Neural crest cell (in vitro differentiated cells): ENCODE results near the gene FOXRED2. TPM values are rescaled to one million over a fixed set of nuclear protein-coding genes. Genes with fewer than 3 reads are reported as not detected.

ENCODE experiments used
- DNase-seq: peaks from one replicate; pipeline ENCODE4 v3.0.0; 2021; ENCODE audit warnings: low read depth, mixed read lengths, low spot score
- H3K27ac Mint-ChIP-seq: one replicate; pipeline ENCODE4 v1.8.0; 2021; ENCODE audit warnings: mild to moderate bottlenecking, mixed read lengths; ENCODE audit not compliant: unreplicated experiment
- H3K27me3 Mint-ChIP-seq: 2 replicates; pipeline ENCODE4 v1.8.0; 2021; ENCODE audit warnings: low read depth, mild to moderate bottlenecking, mixed read lengths
- H3K36me3 Mint-ChIP-seq: 2 replicates; pipeline ENCODE4 v1.8.0; 2021; ENCODE audit warnings: low read depth, mild to moderate bottlenecking, mixed read lengths
- H3K4me1 Mint-ChIP-seq: 2 replicates; pipeline ENCODE4 v1.8.0; 2021; ENCODE audit warnings: mixed read lengths
- H3K4me3 Mint-ChIP-seq: one replicate; pipeline ENCODE4 v1.8.0; 2021; ENCODE audit warnings: mild to moderate bottlenecking, mixed read lengths
- H3K9me3 Mint-ChIP-seq: 2 replicates; pipeline ENCODE4 v1.8.0; 2021; ENCODE audit warnings: mixed read lengths
- total RNA-seq: library from RNA; stranded (reverse); gene quantifications from 2 replicates; pipeline ENCODE4 v1.2.1, GENCODE V29; 2021
- TF ChIP-seq, protein P1 (sequence below): fragments of 200-600 bp; sonication (generic); conservative IDR thresholded peaks from 2 replicates; pipeline ENCODE4 v1.5.0; 2021; ENCODE audit warnings: antibody characterized with exemption, mild to moderate bottlenecking

FOXRED2 gene
- total RNA-seq, 1 donor from 2014 or later: 45.1 TPM

GRCh38 chr22:36486619-36487384 lies 20.0 kb downstream of the FOXRED2 start:
- TF ChIP-seq, protein P1, sequence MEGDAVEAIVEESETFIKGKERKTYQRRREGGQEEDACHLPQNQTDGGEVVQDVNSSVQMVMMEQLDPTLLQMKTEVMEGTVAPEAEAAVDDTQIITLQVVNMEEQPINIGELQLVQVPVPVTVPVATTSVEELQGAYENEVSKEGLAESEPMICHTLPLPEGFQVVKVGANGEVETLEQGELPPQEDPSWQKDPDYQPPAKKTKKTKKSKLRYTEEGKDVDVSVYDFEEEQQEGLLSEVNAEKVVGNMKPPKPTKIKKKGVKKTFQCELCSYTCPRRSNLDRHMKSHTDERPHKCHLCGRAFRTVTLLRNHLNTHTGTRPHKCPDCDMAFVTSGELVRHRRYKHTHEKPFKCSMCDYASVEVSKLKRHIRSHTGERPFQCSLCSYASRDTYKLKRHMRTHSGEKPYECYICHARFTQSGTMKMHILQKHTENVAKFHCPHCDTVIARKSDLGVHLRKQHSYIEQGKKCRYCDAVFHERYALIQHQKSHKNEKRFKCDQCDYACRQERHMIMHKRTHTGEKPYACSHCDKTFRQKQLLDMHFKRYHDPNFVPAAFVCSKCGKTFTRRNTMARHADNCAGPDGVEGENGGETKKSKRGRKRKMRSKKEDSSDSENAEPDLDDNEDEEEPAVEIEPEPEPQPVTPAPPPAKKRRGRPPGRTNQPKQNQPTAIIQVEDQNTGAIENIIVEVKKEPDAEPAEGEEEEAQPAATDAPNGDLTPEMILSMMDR: peak; percentile 72

DNA sequence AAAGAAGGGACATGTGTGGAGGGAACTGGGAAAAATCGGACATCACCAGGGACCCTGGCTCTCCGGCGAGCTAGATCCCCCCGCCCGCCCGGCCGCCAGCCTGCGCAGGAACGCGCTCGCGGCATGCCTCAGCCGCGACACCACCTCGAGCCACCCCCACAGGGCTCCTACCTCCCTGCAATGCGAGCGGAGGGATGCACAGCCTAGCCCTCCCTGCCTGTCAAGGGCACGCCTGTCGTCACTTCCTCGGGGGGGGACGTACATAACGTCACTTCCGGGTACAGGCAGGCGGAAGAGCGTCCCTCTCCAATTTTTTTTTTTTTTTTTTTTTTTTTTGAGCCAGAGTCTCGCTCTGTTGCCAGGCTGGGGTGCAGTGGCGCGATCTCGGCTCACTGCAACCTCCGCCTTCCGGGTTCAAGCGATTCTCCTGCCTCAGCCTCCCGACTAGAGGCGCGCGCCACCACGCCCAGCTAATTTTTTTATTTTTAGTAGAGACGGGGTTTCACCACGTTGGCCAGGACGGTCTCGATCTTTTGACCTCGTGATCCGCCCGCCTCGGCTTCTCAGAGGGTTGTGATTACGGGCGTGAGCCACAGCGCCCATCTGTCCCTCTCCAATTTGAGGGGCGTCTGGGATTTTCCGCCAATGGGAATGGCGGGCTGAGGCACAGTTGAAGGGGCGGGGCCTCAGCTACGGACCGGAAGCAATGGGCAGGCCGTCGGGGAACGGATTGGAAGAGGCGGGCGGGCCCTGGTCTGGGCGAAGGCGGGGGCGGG lies 25.3 kb downstream of the FOXRED2 start, which contains the start of gene TXN2:
Gene TXN2, minus strand, starts transcription at position 248 of the 776 bp plus-strand sequence. CDS start 803 bp downstream, outside the sequence.
- H3K36me3 Mint-ChIP-seq: peaks cover 8% of the 10 kb centered on the region
- H3K4me3 Mint-ChIP-seq: peak within 1 kb of the TSS; percentile 95
- peak; percentile 88 for DNase-seq
- no peaks in the 10 kb centered on the region for H3K9me3 Mint-ChIP-seq
- peak within 1 kb of the TSS; percentile 99 for H3K27ac Mint-ChIP-seq
- TF ChIP-seq, protein P1: no peak
- peaks cover 6% of the 10 kb centered on the region for H3K27me3 Mint-ChIP-seq
- peaks cover 29% of the 10 kb centered on the region for H3K4me1 Mint-ChIP-seq

More at GRCh38 chr22:36486619-36487384, 20.0 kb downstream of the FOXRED2 start:
- Mint-ChIP-seq H3K4me1 (peaks cover 18% of the 10 kb centered on the region), H3K36me3 (peaks cover 18% of the 10 kb centered on the region), H3K27ac (no peak overlapping the region), H3K27me3 (peaks cover 6% of the 10 kb centered on the region), H3K4me3 (peak overlapping the region; percentile 69), H3K9me3 (no peaks in the 10 kb centered on the region)
- DNase-seq: peak; percentile 63

DNA sequence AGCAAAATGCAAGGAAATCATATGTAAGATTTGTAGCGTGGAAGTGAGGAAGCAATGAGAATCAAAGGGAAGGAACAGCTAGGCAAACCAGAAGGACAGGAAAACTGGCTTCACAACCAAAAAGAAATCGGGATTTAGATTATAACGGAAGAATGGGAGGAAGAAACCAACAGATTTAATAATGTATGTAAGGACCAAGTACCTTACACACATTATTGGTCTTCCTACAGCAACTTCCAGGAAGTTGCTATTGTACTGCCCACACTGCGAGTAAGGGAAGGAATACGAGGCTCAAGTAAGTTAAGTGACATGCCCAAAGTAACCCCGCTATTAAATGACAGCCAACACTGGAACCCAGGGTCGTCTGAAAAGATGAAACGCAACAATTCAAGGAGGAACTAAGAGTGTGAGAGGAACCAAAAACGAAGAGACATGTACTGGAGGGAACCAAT lies 25.9 kb downstream of the FOXRED2 start:
- H3K27ac Mint-ChIP-seq: peak overlapping the region; percentile 99
- no peak for DNase-seq
- H3K4me1 Mint-ChIP-seq: peaks cover 26% of the 10 kb centered on the region
- H3K36me3 Mint-ChIP-seq: peaks cover 7% of the 10 kb centered on the region
- H3K27me3 Mint-ChIP-seq: peaks cover 6% of the 10 kb centered on the region
- TF ChIP-seq, protein P1: no peak
- no peaks in the 10 kb centered on the region for H3K9me3 Mint-ChIP-seq
- peak overlapping the region; percentile 95 for H3K4me3 Mint-ChIP-seq

DNA sequence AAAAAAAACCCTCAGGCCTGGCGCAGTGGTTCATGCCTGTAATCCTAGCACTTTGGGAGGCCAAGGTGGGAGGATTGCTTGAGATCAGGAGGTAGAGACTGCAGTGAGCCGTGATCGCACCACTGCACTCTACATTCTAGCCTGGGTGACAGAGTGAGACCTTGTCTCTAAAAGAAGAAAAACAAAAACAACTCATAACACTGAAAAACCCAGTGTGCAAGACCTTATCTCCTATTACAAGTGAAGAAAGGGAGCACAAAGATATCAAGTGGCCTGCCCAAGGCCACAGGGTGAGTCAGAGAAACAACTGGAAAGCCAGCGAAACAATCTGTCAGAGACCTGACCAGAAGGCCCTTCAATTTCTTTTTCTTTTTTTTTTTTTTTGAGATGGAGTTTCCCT lies 27.9 kb downstream of the FOXRED2 start:
- TF ChIP-seq, protein P1: no peak
- no peak for DNase-seq
- Mint-ChIP-seq H3K4me1 (peaks cover 17% of the 10 kb centered on the region), H3K27me3 (no peaks in the 10 kb centered on the region), H3K36me3 (peaks cover 13% of the 10 kb centered on the region), H3K27ac (no peak overlapping the region), H3K9me3 (no peaks in the 10 kb centered on the region), H3K4me3 (peak overlapping the region; percentile 59)

DNA sequence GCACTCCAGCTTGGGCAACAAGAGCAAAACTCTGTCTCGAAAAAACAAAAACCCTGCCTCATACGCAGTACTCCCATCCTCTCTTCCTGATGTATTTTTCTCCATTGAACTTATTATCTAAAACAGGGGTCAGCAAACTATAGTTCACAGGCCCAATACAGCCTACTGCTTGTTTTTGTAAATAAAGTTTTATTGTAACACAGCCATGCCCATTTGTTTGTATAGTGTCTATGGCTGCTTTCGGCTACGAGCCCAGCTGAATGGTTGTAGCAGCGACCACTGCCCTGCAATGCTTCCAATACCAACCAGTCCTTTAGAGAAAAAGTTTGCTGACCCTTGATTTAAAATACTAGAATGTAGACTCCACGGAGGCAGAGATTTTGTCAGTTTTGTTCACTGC lies 31.5 kb downstream of the FOXRED2 start:
- Mint-ChIP-seq H3K4me1 (peaks cover 3% of the 10 kb centered on the region), H3K27ac (no peak overlapping the region), H3K4me3 (no peak overlapping the region), H3K9me3 (no peaks in the 10 kb centered on the region), H3K27me3 (no peaks in the 10 kb centered on the region), H3K36me3 (peaks cover 13% of the 10 kb centered on the region)
- DNase-seq: no peak
- TF ChIP-seq, protein P1: no peak
